Measurements from ENCODE around the gene FSTL5. TPM values are rescaled to one million over a fixed set of nuclear protein-coding genes. Genes with fewer than 3 reads are reported as not detected.

FSTL5 gene
- polyA plus RNA-seq, 1 donor from 2014 or later = not detected

DNA sequence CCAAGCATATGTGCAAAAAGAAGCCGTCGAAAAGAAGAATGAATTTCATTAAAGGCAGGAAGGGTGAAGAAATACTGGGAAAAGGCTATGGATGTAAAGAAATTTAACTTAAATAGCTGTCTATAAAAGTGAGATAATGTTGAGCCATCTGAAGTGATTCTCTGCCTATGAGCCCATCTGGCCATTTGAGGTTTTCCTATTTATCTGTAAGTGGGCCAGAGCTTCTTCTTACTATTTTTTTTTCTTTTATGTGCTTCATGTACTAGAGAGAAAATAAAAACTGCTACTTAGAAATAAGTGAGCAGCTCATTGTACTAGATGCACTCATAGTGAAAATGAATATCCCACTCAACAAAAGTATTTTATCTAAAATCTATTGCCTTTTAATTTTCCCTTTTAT is 725.7 kb downstream of the FSTL5 start:
- Mint-ChIP-seq H3K27me3 (no peaks in the 10 kb centered on the region), H3K36me3 (no peaks in the 10 kb centered on the region), H3K4me3 (no peak overlapping the region), H3K9me3 (peaks cover 3 to 10% (median 7%) of the 10 kb centered on the region in 3 donors), H3K27ac (no peak overlapping the region), H3K4me1 (no peaks in the 10 kb centered on the region)

- Mint-ChIP-seq H3K27ac (no peak overlapping the region), H3K27me3 (no peaks in the 10 kb centered on the region), H3K36me3 (peaks cover 1% of the 10 kb centered on the region), H3K4me1 (no peaks in the 10 kb centered on the region), H3K4me3 (no peak overlapping the region), H3K9me3 (peaks cover 3 to 5% (median 3%) of the 10 kb centered on the region in 3 donors)
Observed at GRCh38 chr4:161428180-161428965, 735.4 kb downstream of the FSTL5 start.

- Mint-ChIP-seq H3K27me3 (no peaks in the 10 kb centered on the region), H3K27ac (no peak overlapping the region), H3K4me1 (no peaks in the 10 kb centered on the region), H3K36me3 (no peaks in the 10 kb centered on the region), H3K9me3 (peaks cover 0 to 10% (median 0%) of the 10 kb centered on the region in 3 donors), H3K4me3 (no peak overlapping the region)
Observed at GRCh38 chr4:161419822-161420221, 744.0 kb downstream of the FSTL5 start.

DNA sequence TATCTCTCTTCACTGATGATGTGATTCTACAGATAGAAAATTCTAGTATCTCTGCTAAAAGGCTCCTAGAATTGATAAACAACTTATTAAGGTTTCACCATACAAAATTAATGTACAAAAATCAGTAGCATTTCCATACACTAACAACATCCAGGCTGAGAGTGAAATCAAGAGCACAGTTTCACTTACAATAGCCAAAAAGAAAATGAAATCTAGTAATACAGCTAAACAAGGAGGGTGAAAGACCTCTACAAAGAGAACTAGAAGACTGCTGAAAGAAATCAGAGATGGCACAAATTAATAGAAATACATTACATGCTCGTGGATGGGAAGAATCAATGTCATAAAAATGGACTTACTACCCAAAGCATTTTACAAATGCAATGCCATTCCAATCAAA is 751.9 kb downstream of the FSTL5 start:
- Mint-ChIP-seq H3K27ac (no peak overlapping the region), H3K4me1 (no peaks in the 10 kb centered on the region), H3K36me3 (no peaks in the 10 kb centered on the region), H3K4me3 (no peak overlapping the region), H3K9me3 (peaks cover 0 to 6% (median 2%) of the 10 kb centered on the region in 3 donors), H3K27me3 (no peaks in the 10 kb centered on the region)

DNA sequence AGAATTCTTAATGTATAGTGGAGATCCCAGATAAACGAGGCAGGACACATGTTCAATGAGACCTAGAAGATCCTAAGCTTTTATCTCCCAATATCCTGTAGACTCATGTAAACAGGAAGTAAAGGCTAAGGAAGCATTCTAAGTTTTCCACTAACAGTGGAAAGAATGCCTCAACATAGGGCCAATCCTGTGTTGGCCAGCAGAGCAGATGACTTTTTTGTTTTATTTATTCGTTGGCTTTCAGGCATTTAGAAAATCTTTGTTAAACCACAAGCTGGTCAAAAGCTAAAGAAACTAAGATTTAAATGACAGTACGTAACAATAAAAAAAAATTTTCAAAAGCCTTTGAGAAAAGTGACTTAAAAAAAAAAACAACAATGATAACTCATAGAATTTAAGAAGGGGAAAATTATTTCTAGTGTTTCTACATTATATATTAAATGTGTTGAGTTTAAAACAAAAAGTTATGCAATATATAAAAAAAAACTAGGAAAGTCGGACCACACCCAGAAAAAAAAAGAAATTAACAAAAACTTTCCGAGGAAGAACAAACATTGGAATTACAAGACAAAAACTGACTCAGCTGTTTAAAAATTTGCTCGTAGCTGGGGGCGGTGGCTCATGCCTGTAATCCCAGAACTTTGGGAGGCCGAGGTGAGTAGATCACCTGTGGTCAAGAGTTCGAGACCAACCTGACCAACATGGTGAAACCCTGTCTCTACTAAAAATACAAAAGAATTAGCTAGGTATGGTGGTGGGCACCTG is 759.3 kb downstream of the FSTL5 start:
- Mint-ChIP-seq H3K27me3 (no peaks in the 10 kb centered on the region), H3K9me3 (peaks cover 0 to 7% (median 0%) of the 10 kb centered on the region in 3 donors), H3K36me3 (no peaks in the 10 kb centered on the region), H3K27ac (no peak overlapping the region), H3K4me1 (no peaks in the 10 kb centered on the region), H3K4me3 (no peak overlapping the region)

- Mint-ChIP-seq H3K27me3 (no peaks in the 10 kb centered on the region), H3K4me1 (no peaks in the 10 kb centered on the region), H3K27ac (no peak overlapping the region), H3K4me3 (no peak overlapping the region), H3K36me3 (no peaks in the 10 kb centered on the region), H3K9me3 (peaks cover 0 to 7% (median 0%) of the 10 kb centered on the region in 3 donors)
Observed at GRCh38 chr4:161403781-161404180, 760.0 kb downstream of the FSTL5 start.

GRCh38 chr4:161393602-161394001 is 770.2 kb downstream of the FSTL5 start:
- no peak overlapping the region for H3K27ac Mint-ChIP-seq
- peaks cover 3 to 7% (median 4%) of the 10 kb centered on the region in 3 donors for H3K9me3 Mint-ChIP-seq
- H3K27me3 Mint-ChIP-seq = no peaks in the 10 kb centered on the region
- no peak overlapping the region for H3K4me3 Mint-ChIP-seq
- H3K4me1 Mint-ChIP-seq = no peaks in the 10 kb centered on the region
- no peaks in the 10 kb centered on the region for H3K36me3 Mint-ChIP-seq

DNA sequence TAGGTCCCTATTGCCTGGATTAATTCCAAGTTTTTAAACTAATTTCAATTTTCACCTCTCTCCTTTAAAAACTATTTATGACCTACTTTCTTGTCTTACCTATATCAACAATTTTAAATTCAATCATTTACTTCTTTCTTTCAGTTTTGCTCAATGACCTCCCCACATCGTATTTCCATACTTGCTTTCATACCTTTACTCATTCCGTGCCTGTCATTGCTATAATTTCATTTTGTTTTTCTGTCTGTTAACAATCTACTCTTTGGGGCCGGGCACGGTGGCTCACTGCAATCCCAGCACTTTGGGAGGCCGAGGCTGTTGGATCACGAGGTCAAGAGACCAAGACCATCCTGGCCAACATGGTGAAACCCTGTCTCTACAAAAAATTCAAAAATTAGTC is 781.1 kb downstream of the FSTL5 start:
- H3K4me1 Mint-ChIP-seq = no peaks in the 10 kb centered on the region
- no peaks in the 10 kb centered on the region for H3K36me3 Mint-ChIP-seq
- H3K27ac Mint-ChIP-seq = no peak overlapping the region
- no peak overlapping the region for H3K4me3 Mint-ChIP-seq
- H3K9me3 Mint-ChIP-seq = peaks cover 3 to 5% (median 4%) of the 10 kb centered on the region in 3 donors
- no peaks in the 10 kb centered on the region for H3K27me3 Mint-ChIP-seq

DNA sequence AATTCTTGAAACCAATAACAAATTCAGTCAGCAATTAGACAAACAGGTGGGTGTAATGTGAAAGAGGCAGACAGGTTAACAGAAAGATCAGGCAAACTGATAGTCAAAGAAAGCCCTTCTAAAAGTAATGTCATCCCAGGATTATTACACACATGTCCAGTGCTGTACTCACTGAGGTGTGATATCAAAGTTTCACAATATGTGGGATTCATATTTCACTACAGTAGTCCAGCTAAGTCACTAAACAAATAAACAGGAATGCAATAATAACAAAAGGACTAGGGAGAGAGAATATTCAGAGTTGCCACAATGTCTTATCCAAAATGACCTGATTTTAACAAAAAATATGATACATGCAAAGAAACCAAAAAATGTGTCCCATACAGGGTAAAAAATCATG is 787.5 kb downstream of the FSTL5 start:
- Mint-ChIP-seq H3K27me3 (no peaks in the 10 kb centered on the region), H3K36me3 (no peaks in the 10 kb centered on the region), H3K27ac (no peak overlapping the region), H3K4me1 (no peaks in the 10 kb centered on the region), H3K4me3 (no peak overlapping the region), H3K9me3 (peaks cover 1 to 11% (median 5%) of the 10 kb centered on the region in 3 donors)

DNA sequence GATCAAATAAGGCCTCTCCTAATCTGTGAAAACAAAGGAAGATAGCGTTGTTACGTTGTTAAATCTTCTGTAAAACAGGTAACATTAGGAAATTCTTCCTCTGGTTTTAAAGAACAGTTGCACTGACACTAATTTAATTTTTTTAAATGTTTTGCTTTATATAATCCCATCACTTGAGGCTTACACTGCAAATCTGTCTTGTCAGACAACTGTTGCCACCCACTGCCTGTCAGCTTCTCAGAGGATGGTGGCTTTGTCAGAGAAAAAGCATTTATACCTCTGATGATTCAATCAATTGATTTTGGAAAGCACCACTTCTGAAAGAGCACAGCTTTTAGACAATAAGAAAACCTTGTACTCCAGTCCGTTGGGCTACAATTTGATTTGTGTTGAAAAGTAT is 799.1 kb downstream of the FSTL5 start:
- H3K27me3 Mint-ChIP-seq = no peaks in the 10 kb centered on the region
- H3K9me3 Mint-ChIP-seq = peaks cover 0 to 7% (median 4%) of the 10 kb centered on the region in 3 donors
- H3K36me3 Mint-ChIP-seq = no peaks in the 10 kb centered on the region
- no peaks in the 10 kb centered on the region for H3K4me1 Mint-ChIP-seq
- no peak overlapping the region for H3K27ac Mint-ChIP-seq
- H3K4me3 Mint-ChIP-seq = no peak overlapping the region

DNA sequence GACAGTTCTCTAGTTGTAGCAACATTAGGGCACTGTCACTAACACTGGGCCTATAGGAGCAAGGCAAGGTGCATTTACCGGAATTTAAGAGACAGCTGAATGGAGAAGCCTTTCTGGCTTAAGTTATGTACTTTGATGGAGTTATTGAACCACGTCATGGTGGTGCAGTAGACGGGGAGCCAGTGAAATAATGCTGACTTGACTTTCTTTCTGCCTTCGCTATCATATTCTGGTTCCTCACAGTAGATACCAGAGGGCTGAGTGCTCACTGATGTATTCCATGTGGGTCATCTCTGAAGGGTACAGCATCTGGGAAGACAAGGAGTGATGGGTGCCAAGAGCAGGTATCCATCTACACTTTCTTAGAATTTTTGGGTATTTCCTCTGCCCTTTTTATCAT is 802.8 kb downstream of the FSTL5 start:
- Mint-ChIP-seq H3K4me1 (no peaks in the 10 kb centered on the region), H3K27me3 (no peaks in the 10 kb centered on the region), H3K36me3 (no peaks in the 10 kb centered on the region), H3K9me3 (peaks cover 0 to 7% (median 5%) of the 10 kb centered on the region in 3 donors), H3K27ac (no peak overlapping the region), H3K4me3 (no peak overlapping the region)

- Mint-ChIP-seq H3K4me1 (no peaks in the 10 kb centered on the region), H3K36me3 (no peaks in the 10 kb centered on the region), H3K27me3 (no peaks in the 10 kb centered on the region), H3K4me3 (no peak overlapping the region), H3K27ac (no peak overlapping the region), H3K9me3 (peaks cover 0 to 5% (median 4%) of the 10 kb centered on the region in 3 donors)
Observed at GRCh38 chr4:161359491-161359890, 804.3 kb downstream of the FSTL5 start.

GRCh38 chr4:161356351-161356750 is 807.4 kb downstream of the FSTL5 start:
- peaks cover 2 to 5% (median 4%) of the 10 kb centered on the region in 3 donors for H3K9me3 Mint-ChIP-seq
- H3K36me3 Mint-ChIP-seq = no peaks in the 10 kb centered on the region
- H3K4me3 Mint-ChIP-seq = no peak overlapping the region
- H3K27ac Mint-ChIP-seq = no peak overlapping the region
- H3K4me1 Mint-ChIP-seq = no peaks in the 10 kb centered on the region
- no peaks in the 10 kb centered on the region for H3K27me3 Mint-ChIP-seq

- Mint-ChIP-seq H3K9me3 (peaks cover 2 to 12% (median 5%) of the 10 kb centered on the region in 3 donors), H3K4me1 (no peaks in the 10 kb centered on the region), H3K36me3 (no peaks in the 10 kb centered on the region), H3K4me3 (no peak overlapping the region), H3K27me3 (no peaks in the 10 kb centered on the region), H3K27ac (no peak overlapping the region)
Observed at GRCh38 chr4:161350946-161351345, 812.9 kb downstream of the FSTL5 start.

DNA sequence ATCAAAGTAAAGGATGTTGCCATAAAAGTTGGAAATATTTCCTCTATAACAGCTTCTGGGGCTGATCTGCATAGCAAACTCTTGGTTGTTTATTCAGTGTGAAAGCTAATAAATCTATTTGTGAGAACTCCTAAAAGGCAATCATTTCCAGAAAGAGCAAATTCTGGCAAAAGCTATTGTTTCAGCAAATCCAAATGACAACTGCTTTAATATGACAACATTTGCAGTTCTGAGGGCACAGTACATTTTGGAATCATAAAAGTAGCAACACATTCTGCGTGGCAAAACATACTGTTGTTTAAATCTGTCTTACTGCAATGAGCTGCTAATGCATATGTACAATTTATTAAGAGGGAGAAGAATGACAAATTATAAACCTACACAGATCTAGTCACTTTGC is 818.1 kb downstream of the FSTL5 start:
- H3K27me3 Mint-ChIP-seq = no peaks in the 10 kb centered on the region
- no peak overlapping the region for H3K4me3 Mint-ChIP-seq
- no peak overlapping the region for H3K27ac Mint-ChIP-seq
- no peaks in the 10 kb centered on the region for H3K36me3 Mint-ChIP-seq
- peaks cover 3 to 14% (median 4%) of the 10 kb centered on the region in 3 donors for H3K9me3 Mint-ChIP-seq
- H3K4me1 Mint-ChIP-seq = no peaks in the 10 kb centered on the region
